B cell (primary cell): Measurements from ENCODE around the gene TMEM161B. TPM values are rescaled to one million over a fixed set of nuclear protein-coding genes. Genes with fewer than 3 reads are reported as not detected.

Source experiments
- ATAC-seq: fragments of 200-7000 bp; cut with Tn5 transposase; one replicate; pipeline ENCODE4 v1.10.0; 2021; ENCODE audit warnings: low read depth, mild to moderate bottlenecking, moderate number of reproducible peaks, moderate library complexity
- CTCF ChIA-PET: fragments of 350-600 bp; sonication (Branson Sonifier 250); formaldehyde crosslinking; loops from one replicate; lab custom pipeline; 2021; ENCODE audit warnings: antibody characterized with exemption, inconsistent platforms; lab: Charles Lee
- POLR2A ChIA-PET: fragments of 350-600 bp; sonication (Branson Sonifier 250); formaldehyde crosslinking; loops from one replicate; lab custom pipeline; 2021; ENCODE audit warnings: antibody characterized with exemption; lab: Charles Lee
- DNase-seq: peaks from one replicate; pipeline ENCODE4 v3.0.0; 2013
- H2AFZ ChIP-seq: 2 replicates; pipeline ENCODE4 v1.6.1; 2012; ENCODE audit warnings: mild to moderate bottlenecking, low read depth, low read length; ENCODE audit not compliant: insufficient read depth, poor library complexity, severe bottlenecking
- H3K27ac ChIP-seq, 2 donors: 1 replicate in 1 of 2; 2 replicates in 1 of 2; pipeline ENCODE4 v1.5.1; 2012 to 2013; ENCODE audit warnings: low read length in 2 of 2, mild to moderate bottlenecking in 2 of 2, moderate library complexity in 1 of 2
- H3K27me3 ChIP-seq, 4 experiments: fragments of 200-600 bp in 1 of 4; sonication (generic) in 1 of 4; replicated peaks in 1 of 4; 1 replicate in 2 of 4; 2 replicates in 2 of 4; pipeline versions ENCODE4 v1.6.1 to v1.7.0; 2013 to 2016; ENCODE audit warnings: low read length in 3 of 4, mild to moderate bottlenecking in 2 of 4, mixed read lengths in 1 of 4, moderate library complexity in 1 of 4; ENCODE audit not compliant: insufficient read depth in 4 of 4, control insufficient read depth in 3 of 4; ENCODE audit errors: control extremely low read depth in 1 of 4
- H3K36me3 ChIP-seq, 2 experiments: replicated peaks in 1 of 2; 1 replicate in 1 of 2; 2 replicates in 1 of 2; pipeline versions ENCODE4 v1.6.1 to v1.7.1; 2013; ENCODE audit warnings: low read length in 1 of 2; ENCODE audit not compliant: insufficient read depth in 2 of 2, control insufficient read depth in 1 of 2; ENCODE audit errors: control extremely low read depth in 1 of 2, extremely low read depth in 1 of 2
- H3K4me1 ChIP-seq, 2 donors: fragments of 200-600 bp in 1 of 2; sonication (generic) in 1 of 2; 1 replicate in 1 of 2; 2 replicates in 1 of 2; pipeline versions ENCODE4 v1.5.1 to v1.6.1; 2013 to 2017; ENCODE audit warnings: low read length in 2 of 2; ENCODE audit not compliant: control insufficient read depth in 2 of 2, insufficient read depth in 2 of 2
- H3K4me2 ChIP-seq: replicated peaks from 2 replicates; pipeline ENCODE3; 2012; ENCODE audit warnings: mild to moderate bottlenecking, low read depth, low read length; ENCODE audit not compliant: poor library complexity, severe bottlenecking
- H3K4me3 ChIP-seq, 5 experiments: fragments of 200-600 bp in 1 of 5; sonication (generic) in 1 of 5; 1 replicate in 3 of 5; 2 replicates in 2 of 5; pipeline versions ENCODE4 v1.5.1 to v1.7.0; 2011 to 2016; ENCODE audit warnings: low read length in 4 of 5, mild to moderate bottlenecking in 4 of 5, low read depth in 2 of 5, control low read depth in 1 of 5, moderate library complexity in 1 of 5; ENCODE audit not compliant: insufficient read depth in 1 of 5; ENCODE audit errors: control extremely low read depth in 1 of 5, extremely low read depth in 1 of 5
- H3K79me2 ChIP-seq: fragments of 200-600 bp; sonication (generic); one replicate; pipeline ENCODE4 v1.6.0; 2016; ENCODE audit warnings: low read length; ENCODE audit not compliant: control insufficient read depth, insufficient read depth
- H3K9ac ChIP-seq: fragments of 200-600 bp; sonication (generic); 2 replicates; pipeline ENCODE4 v1.6.1; 2017; ENCODE audit warnings: mild to moderate bottlenecking, low read length, moderate library complexity
- H3K9me3 ChIP-seq, 3 donors: one replicate each; pipeline versions ENCODE4 v1.6.1 to v1.7.1; 2013; ENCODE audit warnings: low read length in 2 of 3; ENCODE audit not compliant: control insufficient read depth in 2 of 3, insufficient read depth in 1 of 3; ENCODE audit errors: control extremely low read depth in 1 of 3
- H4K20me1 ChIP-seq: 2 replicates; pipeline ENCODE4 v1.6.0; 2012; ENCODE audit warnings: mild to moderate bottlenecking, low read length; ENCODE audit not compliant: insufficient read depth, control insufficient read depth, poor library complexity, severe bottlenecking
- H3K27ac Mint-ChIP-seq: one replicate; pipeline ENCODE4 v1.8.0; 2021; ENCODE audit warnings: mixed read lengths
- H3K27me3 Mint-ChIP-seq: one replicate; pipeline ENCODE4 v1.8.0; 2021; ENCODE audit warnings: mixed read lengths
- H3K4me1 Mint-ChIP-seq: one replicate; pipeline ENCODE4 v1.8.0; 2021; ENCODE audit warnings: mixed read lengths
- H3K4me3 Mint-ChIP-seq: one replicate; pipeline ENCODE4 v1.8.0; 2021; ENCODE audit warnings: mixed read lengths
- H3K9me3 Mint-ChIP-seq: one replicate; pipeline ENCODE4 v1.8.0; 2022; ENCODE audit warnings: mixed read lengths; ENCODE audit not compliant: insufficient read depth
- CTCF ChIP-seq: fragments of 200-600 bp; IDR thresholded peaks from one replicate; pipeline ENCODE4 v1.8.0; 2022; ENCODE audit warnings: antibody characterized with exemption, mild to moderate bottlenecking
- EZH2 ChIP-seq: IDR thresholded peaks from 2 replicates; pipeline ENCODE4 v1.6.1; 2012; ENCODE audit warnings: borderline replicate concordance, low read depth, mild to moderate bottlenecking, moderate library complexity, low read length; ENCODE audit not compliant: insufficient read depth, poor library complexity, severe bottlenecking
- WGBS: methylation state at CpG from one replicate; pipeline ENCODE4 v1.1.5; 2013; ENCODE audit warnings: missing lambda C conversion rate; ENCODE audit not compliant: insufficient coverage; 5-methylcytosine and 5-hydroxymethylcytosine counted together
- intact Hi-C: fragments of 100-400 bp; cut with micrococcal nuclease; formaldehyde crosslinking; loops from one replicate; pipeline ENCODE4 v1.10.0; 2022
- polyA plus RNA-seq: library from polyadenylated mRNA; depleted of rRNA; stranded (reverse); fragments of >200 nt; gene quantifications from 2 replicates; pipeline ENCODE4 v1.2.3, GENCODE V29; 2012
- total RNA-seq, 2 donors: library from RNA; stranded (reverse); fragments of 120-200 nt in 1 of 2; gene quantifications; 1 replicate in 1 of 2; 2 replicates in 1 of 2; pipeline versions ENCODE4 v1.2.3 to v1.2.4, GENCODE V29; 2013 to 2022

Gene TMEM161B
- total and polyA plus RNA-seq, 2 donors (not counting 1 experiment from before 2014, with no cell fraction given), result 12.7 to 32.2 TPM

- intact Hi-C loops, result loop anchor here (10.0 kb wide), 1 partner anchor 398 kb away; no protein-coding TSS in a partner anchor
- no peak for ATAC-seq
- Mint-ChIP-seq H3K27me3 (no peaks in the 10 kb centered on the region), H3K27ac (no peak overlapping the region), H3K9me3 (no peaks in the 10 kb centered on the region), H3K4me1 (peaks cover 5% of the 10 kb centered on the region), H3K4me3 (no peak overlapping the region)
- H3K27me3 ChIP-seq, result no peaks in the 10 kb centered on the region
- DNase-seq, result no peak
- H3K4me2 ChIP-seq, result no peak overlapping the region
- H3K9ac ChIP-seq, result no peak overlapping the region
- no peaks in the 10 kb centered on the region for H3K79me2 ChIP-seq
- ChIA-PET CTCF (no interaction called here), POLR2A (no interaction called here)
- no peak overlapping the region for H3K4me3 ChIP-seq
- no peak overlapping the region for H3K27ac ChIP-seq
- no peak for TF ChIP-seq EZH2
- no peak for TF ChIP-seq CTCF
- no peaks in the 10 kb centered on the region for H3K9me3 ChIP-seq
- no CpG with 5 or more reads among the region's 1 CpG for WGBS
- no peaks in the 10 kb centered on the region for H3K4me1 ChIP-seq
- no peaks in the 10 kb centered on the region for H4K20me1 ChIP-seq
- peaks cover 2 to 10% of the 10 kb centered on the region in 2 experiments for H3K36me3 ChIP-seq
- H2AFZ ChIP-seq, result no peak overlapping the region
Observed at GRCh38 chr5:88276378-88276777, 7.7 kb upstream of the TMEM161B start.

- Mint-ChIP-seq H3K27ac (no peak overlapping the region), H3K9me3 (no peaks in the 10 kb centered on the region), H3K27me3 (no peaks in the 10 kb centered on the region), H3K4me3 (no peak overlapping the region), H3K4me1 (peaks cover 10% of the 10 kb centered on the region)
- no peaks in the 10 kb centered on the region for H3K27me3 ChIP-seq
- no peak overlapping the region for H3K27ac ChIP-seq
- H3K79me2 ChIP-seq, result peaks cover under 1% of the 10 kb centered on the region
- no peak overlapping the region for H3K4me2 ChIP-seq
- H3K4me1 ChIP-seq, result no peaks in the 10 kb centered on the region
- CTCF ChIA-PET, result no interaction called here
- TF ChIP-seq EZH2 (no peak), CTCF (no peak)
- no peak overlapping the region for H3K9ac ChIP-seq
- intact Hi-C loops, result loop anchor here (10.0 kb wide), 1 partner anchor 399 kb away; no protein-coding TSS in a partner anchor
- H3K9me3 ChIP-seq, result no peaks in the 10 kb centered on the region
- no peak overlapping the region for H2AFZ ChIP-seq
- POLR2A ChIA-PET, result no interaction called here
- ATAC-seq, result no peak
- no peak for DNase-seq
- no peaks in the 10 kb centered on the region for H4K20me1 ChIP-seq
- H3K4me3 ChIP-seq, result no peak overlapping the region
- peaks cover 7 to 10% of the 10 kb centered on the region in 2 experiments for H3K36me3 ChIP-seq
Observed at GRCh38 chr5:88275581-88275980, 6.9 kb upstream of the TMEM161B start.
